Activated CD8-positive, alpha-beta memory T cell treated with anti-CD3 and anti-CD28 coated beads for 1 hour (primary cell): ENCODE results near the gene TGFB1I1.
"Not testable (repeated sequence)": the region's sequence is repeated elsewhere in the genome, so short reads cannot be mapped to it uniquely, and the experiment has no call there.

Experiments
- DNase-seq, 2 donors: peaks; one replicate each; pipeline ENCODE4 v3.0.0-alpha.2; 2020; ENCODE audit warnings: low read depth in 1 of 2; ENCODE audit errors: extremely low read depth in 1 of 2

TGFB1I1 gene

GRCh38 chr16:31471875-31472708 is at the start of gene TGFB1I1:
Gene TGFB1I1, plus strand, starts transcription at chr16:31472152. Its CDS starts 37 bp downstream, at chr16:31472189.
- DNase-seq: no peak

- no peak for DNase-seq
Observed at GRCh38 chr16:31423241-31423640, 48.7 kb upstream of the TGFB1I1 start.

DNA sequence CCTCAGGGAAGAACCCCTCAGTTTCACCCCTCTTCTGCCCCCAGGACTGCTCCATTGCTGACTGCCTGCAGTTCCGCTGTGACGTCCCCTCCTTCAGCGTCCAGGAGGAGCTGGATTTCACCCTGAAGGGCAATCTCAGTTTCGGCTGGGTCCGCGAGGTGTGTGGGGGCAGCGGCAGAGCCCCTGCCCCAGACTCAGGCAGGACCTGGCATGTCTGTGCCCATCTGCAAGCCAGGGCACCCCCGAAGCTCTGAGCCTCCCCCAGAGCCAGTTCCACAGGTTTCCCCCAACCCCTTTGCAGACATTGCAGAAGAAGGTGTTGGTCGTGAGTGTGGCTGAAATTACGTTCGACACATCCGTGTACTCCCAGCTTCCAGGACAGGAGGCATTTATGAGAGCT is 48.2 kb upstream of the TGFB1I1 start:
- no peak for DNase-seq

GRCh38 chr16:31427441-31428278 is 44.3 kb upstream of the TGFB1I1 start:
- DNase-seq: peak; percentile 21 to 56

DNA sequence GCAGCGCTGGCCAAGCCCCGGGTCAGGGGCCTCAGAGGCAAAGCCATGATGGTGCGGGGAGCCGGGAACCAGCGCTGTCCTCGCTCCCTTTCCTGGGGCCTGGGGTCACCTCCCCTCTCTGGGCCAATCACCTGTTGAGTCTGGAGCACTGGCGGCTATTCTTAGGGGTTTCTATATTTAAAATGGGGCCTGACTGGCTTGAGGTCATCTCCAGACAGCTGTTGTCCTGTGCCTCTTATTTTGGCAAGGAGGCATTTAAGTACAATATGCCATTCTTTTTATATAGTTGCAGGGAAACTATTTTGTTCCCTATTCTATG is 43.7 kb upstream of the TGFB1I1 start, which contains the start of gene COX6A2:
Gene COX6A2, minus strand, starts transcription at position 82 of the 319 bp plus-strand sequence. Its CDS starts 35 bp downstream, at position 47.
- DNase-seq: no peak

DNA sequence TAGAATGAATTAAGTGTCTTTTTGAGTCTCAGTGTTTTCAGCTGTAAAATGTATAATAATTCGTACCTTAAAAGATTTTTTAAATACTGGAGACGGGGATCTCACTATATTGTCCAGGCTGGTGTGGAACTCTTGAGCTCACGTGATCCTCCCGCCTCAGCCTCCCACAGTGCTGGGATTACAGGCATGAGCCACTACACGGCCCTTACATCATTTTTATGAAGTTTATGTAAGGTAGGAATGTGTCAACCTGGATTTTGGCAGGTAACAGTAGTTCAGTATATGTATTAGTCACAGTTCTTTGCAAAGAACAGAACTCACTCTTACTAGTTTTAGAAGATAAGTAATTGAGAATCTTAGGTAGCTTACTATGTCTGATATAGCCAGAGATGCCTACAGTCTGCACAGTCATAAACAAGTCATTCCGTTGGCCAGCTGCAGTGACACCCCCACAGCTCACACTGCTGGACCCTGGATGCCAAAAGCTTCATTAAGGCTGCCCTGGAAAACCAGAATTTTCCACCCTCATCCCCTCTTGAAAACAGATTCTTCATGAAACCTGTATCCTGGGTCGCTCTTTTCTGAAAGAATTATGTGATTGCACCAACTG is 43.2 kb upstream of the TGFB1I1 start:
- DNase-seq: no peak

DNA sequence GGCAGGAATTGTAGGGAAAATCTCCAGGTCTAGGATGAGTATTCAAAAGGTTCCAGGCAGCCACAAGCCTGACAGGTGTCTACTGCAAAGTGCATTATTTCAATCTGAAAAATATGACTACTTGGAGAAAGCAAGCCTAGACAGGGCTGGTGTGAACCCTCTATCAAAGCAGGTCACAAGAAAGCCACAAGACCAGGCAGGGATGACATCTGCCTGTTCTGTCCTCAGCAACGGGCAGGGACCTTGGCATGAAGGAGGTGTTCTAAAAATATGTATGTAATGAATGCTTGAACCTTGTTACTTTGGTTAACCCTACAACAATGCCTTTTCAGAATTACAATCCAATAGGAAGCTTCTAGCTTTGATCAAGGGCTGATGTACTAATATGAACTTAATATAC is 42.6 kb upstream of the TGFB1I1 start:
- DNase-seq: no peak

- DNase-seq: no peak
Observed at GRCh38 chr16:31429796-31430195, 42.2 kb upstream of the TGFB1I1 start.

DNA sequence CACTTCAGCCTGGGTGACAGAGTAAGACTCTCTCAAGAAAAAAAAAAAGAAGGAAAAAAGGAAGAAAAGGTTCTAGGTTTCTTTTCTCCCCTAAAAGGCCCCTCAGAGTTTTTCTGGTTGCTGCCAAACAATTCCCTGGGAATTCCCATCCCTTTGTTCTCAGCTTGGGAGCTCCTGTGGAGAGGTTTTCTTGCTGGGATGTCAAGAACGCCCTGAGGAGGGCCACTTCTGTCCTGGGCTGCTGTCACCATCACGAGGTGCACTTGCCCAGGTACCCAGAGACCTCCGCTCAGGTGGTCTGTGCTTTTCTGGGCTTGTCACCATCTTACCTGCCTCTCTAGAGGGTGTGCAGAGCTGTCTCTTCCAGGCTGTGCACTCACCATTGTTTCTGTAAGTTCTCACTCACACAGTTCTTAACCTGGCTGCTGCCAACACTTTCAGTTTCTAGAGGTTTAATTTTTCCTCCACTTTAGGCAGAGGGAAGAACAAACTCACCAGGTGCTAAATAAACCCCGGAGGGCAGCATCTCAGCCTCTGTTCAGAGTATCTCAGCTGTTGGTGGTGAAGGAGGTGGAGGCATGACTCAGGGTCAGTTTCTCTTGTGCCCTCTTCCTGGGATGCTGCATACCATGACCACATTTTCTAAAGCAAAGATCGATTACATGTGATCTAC is 41.4 kb upstream of the TGFB1I1 start:
- DNase-seq: no peak

GRCh38 chr16:31435341-31436220 is 36.4 kb upstream of the TGFB1I1 start:
- no peak for DNase-seq

- no peak for DNase-seq
Observed at GRCh38 chr16:31436221-31437045, 35.5 kb upstream of the TGFB1I1 start.

- DNase-seq: no peak
Observed at GRCh38 chr16:31438414-31438813, 33.5 kb upstream of the TGFB1I1 start.

DNA sequence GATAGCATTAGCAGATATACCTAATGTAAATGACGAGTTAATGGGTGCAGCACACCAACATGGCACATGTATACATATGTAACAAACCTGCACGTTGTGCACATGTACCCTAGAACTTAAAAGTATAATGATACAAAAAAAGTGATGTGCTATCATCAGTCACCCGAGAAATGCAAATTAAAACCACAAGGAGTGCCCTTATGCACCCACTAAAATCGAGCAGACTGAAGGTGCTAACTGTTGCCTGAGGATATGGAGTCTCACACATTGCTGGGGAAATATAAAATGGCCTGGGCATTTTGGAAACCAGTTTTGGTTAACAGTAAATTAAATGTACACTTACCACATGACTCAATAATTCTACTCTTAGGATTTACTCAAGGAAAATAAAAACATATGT is 32.9 kb upstream of the TGFB1I1 start:
- not testable (repeated sequence) for DNase-seq

DNA sequence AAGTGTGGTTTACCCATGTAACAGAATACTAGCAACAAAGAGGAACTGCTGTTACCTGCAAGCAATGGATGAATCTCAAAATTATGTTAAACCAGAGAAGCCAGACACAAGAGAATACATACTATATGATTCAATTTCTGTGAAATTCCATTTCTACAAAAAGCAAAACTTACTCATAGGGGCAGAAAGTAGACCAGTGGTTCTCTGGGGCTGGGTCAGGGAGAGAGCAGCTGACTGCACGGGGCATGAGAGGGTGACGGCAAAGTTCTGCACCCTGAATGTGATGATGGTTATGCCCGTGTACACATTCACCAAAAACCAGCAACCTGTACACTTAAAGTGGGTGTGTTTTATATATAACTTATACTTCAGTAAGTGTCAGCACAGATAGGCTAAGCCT is 32.4 kb upstream of the TGFB1I1 start:
- no peak for DNase-seq

DNA sequence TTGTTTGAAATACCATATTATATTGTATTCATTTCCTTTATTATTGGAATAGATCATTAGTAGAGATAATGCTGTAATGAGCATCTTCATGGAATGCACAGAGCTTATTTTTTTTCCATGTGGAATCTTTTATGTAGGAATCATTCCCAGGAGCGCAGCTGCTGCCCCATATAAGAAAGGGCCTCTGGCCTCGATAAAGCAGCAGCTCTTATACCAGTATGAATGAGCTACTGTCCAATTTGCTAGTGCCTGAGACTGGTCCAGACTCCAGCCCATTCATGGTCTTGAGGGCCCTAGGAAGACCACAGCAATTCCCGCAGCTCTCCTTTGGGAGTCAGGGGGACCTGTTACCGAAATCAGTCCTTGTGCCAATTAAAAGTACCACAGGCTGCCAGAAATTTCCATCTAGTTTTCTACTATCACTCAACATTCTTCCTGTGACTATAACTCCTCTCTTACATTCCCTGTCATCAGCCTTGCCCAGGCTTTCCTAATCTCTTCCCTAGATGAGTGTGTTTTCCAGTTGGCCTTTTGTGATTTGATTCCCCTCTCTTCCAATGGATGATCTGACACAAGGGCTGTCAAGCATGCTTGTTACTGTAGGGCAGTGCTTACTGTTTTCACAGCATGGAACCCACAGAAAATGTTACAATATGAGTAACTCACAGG is 31.3 kb upstream of the TGFB1I1 start:
- no peak for DNase-seq

- DNase-seq: no peak
Observed at GRCh38 chr16:31441956-31442355, 30.0 kb upstream of the TGFB1I1 start.

DNA sequence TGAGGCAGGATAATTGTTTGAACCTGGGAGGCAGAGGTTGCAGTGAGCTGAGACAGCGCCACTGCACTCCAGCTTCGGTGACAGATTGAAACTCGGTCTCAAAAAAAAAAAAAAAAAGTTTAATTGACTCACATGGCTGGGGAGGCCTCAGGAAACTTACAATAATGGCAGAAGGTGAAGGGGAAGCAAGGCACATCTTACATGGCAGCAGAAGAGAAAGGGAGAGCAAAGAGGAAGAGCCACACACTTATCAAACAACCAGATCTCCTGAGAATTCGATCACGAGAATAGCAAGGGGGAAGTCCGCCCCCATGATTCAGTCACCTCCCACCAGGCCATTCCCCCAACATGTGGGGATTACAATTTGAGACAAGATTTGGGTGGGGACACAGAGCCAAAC is 26.0 kb upstream of the TGFB1I1 start:
- not testable (repeated sequence) for DNase-seq

DNA sequence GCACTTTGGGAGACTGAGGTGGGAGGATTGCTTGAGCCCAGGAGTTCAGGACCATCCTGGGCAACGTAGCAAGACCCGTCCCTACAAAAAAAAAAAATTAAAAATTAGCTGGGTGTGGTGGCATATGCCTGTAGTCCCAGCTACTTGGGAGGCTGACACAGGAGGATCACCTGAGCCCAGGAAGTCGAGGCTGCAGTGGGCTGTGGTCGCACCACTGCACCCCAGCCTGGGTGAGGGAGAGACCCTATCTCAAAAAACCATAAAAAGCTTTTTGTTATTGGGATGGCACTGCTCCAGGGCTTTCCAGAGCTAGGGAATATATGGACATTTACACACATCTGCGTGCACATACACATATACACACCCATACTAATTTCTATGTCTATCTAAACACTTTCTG is 20.8 kb upstream of the TGFB1I1 start:
- no peak for DNase-seq
